Subcutaneous adipose tissue (tissue), 4 donors: ENCODE data around the gene DIS3L. TPM values are rescaled to one million over a fixed set of nuclear protein-coding genes. Genes with fewer than 3 reads are reported as not detected.
A peak's percentile ranks its signal among the peaks of the same experiment; 100 is the strongest.

Source experiments
- CTCF ChIP-seq: fragments of 450-650 bp; IDR thresholded peaks from one replicate; pipeline ENCODE4 v1.5.1; 2016; ENCODE audit warnings: low read depth, mild to moderate bottlenecking, control low read depth, antibody characterized with exemption, moderate library complexity
- small RNA-seq: library from RNA; depleted of rRNA; stranded (forward); fragments of <200 nt; gene quantifications from one replicate; pipeline ENCODE3, GENCODE V24; 2016
- total RNA-seq, 4 donors: library from RNA; depleted of rRNA; stranded (reverse); fragments of >200 nt; gene quantifications; one replicate each; pipeline ENCODE4 v1.1.0, GENCODE V29; 2016

DIS3L gene
- total RNA-seq, 4 donors from 2014 or later = 49.5 to 64.5 (median 55.2) TPM

DNA sequence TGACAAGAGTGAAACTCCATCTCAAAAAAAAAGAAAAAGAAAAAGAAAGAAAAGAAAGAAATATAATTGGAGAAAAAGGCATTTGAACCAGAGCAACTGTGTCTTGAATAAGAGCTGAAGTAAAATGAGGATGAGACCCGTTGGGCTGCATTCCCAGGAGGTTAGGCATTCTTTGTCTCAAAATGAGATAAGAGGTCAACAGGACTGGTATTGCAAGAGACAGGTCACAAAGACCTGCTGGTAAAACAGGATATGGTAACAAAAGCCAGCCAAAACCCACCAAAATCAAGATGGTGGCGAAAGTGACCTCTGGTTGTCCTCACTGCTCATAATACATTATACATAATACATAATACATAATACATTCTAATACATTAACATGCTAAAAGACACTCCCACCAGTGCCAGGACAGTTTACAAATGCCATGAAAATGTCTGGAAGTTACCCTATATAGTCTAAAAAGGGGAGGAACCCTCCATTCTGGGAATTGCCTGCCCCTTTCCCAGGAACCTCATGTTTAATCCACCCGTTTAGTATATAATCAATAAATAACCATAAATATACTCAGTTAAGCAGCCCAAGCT is 71.7 kb downstream of the DIS3L start:
- TF ChIP-seq CTCF = no peak

DNA sequence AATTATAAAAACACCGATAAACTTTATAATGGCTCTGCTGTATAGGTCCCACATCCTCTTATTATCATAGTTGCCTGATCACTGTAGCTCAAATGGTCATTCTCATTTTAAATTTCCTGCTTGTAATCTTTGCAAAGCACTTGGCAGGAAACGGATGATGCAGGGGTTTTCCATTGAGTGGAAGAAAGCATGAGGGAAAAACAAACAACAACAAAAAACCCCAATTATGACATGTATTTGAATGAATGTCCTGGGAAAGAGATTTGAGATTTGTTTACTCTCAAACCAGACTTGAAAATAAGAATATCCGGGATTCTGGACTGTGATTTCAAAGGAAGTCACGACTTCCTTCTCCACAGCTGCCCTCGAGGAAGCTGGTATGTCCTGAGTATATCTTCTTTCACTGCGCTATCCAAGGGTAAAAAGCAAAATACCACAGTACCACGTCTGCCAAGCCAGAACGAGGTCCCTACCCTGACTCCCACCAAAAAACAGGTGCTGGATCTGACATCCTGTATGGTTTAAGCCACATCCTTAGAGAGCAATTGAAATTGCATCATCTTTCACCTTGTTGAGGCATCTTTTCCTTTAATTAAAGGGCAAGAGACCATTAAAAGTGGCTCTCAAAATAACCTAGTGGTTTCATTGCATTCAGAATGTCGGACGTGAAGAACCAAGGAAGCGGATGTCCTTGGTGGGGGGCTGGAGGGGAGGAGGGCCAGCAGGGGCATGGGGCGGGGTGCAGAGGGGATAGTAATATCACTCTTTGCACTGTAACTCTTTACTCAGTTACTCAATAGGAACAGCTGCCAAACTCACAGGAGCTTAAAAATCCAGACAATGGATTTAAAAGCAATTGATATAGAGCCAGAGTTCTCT is 76.6 kb downstream of the DIS3L start:
- no peak for TF ChIP-seq CTCF

GRCh38 chr15:66374179-66374578 is 80.8 kb downstream of the DIS3L start:
- no peak for TF ChIP-seq CTCF

DNA sequence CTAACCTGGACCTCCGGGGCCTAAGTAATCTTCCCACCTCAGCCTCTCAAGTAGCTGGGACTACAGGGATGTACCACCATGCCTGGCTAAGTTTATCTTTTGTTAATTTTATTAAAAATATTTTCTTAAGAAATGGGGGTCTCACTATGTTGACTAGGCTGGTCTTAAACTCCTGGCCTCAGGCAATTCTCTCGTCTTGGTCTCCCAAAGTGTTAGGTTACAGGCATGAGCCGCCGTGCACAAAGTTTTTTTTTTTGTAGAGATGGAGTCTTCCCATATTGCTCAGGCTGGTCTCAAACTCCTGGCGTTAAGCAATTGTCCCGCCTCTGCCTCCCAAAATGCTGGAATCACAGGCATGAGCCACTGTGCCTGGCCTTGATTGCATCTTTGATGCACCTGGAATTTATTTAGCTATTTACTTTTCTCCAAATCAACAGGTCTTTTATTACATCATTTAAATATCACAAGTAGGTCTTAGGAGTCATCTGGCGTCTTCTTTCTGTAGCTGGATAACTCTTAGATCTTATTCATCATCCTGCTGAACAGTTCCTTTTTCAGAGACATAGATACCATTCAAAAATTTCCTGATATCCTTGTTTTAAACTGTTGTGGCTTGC is 85.6 kb downstream of the DIS3L start:
- no peak for TF ChIP-seq CTCF

Small RNAs within 50 kb of the gene (small RNA-seq; reads per million reads assigned to genes)
- gene RF00019 = 0.49 reads per million
- 7.9 reads per million, percentile 87 among the genes with 10 or more reads in this experiment for gene SCARNA14

Other genes starting within 250 kb of the DIS3L start
- not detected for gene MEGF11, start 39.8 kb upstream of the DIS3L start, total RNA-seq
- gene TIPIN, start 63.1 kb downstream of the DIS3L start, total RNA-seq = 10 to 100 TPM in 1 of 4 donors, 1 to 10 TPM in 3; 2.2 to 11.6 (median 7.1) TPM
- gene MAP2K1, start 93.3 kb downstream of the DIS3L start, total RNA-seq = 10 to 100 TPM; 57.6 to 70.7 (median 65.4) TPM
- gene SNAPC5, start 204.2 kb downstream of the DIS3L start, total RNA-seq = 10 to 100 TPM; 19.8 to 29.7 (median 21.9) TPM
- gene RPL4, start 211.3 kb downstream of the DIS3L start, total RNA-seq = 1,000 to 10,000 TPM; 2,362 to 3,294 (median 2,460) TPM
- gene ZWILCH, start 211.8 kb downstream of the DIS3L start, total RNA-seq = 1 to 10 TPM; 2.9 to 6.0 (median 4.5) TPM